GM23338 (cell line): ENCODE results near the gene PSORS1C2. TPM values are rescaled to one million over a fixed set of nuclear protein-coding genes. Genes with fewer than 3 reads are reported as not detected.

Experiments used
- ATAC-seq: fragments of 200-7000 bp; cut with Tn5 transposase; 3 replicates; pipeline ENCODE4 v1.9.1; 2020
- DNase-seq: peaks from one replicate; pipeline ENCODE4 v3.0.0-alpha.2; 2015; ENCODE audit warnings: low spot score
- H2AFZ ChIP-seq: fragments of 200-600 bp; sonication (generic); 2 replicates; pipeline ENCODE4 v1.8.0; 2016; ENCODE audit warnings: antibody characterized with exemption, mild to moderate bottlenecking, moderate library complexity
- H3F3A ChIP-seq: fragments of 200-600 bp; sonication (generic); replicated peaks from 2 replicates; pipeline ENCODE4 v1.8.0; 2017; ENCODE audit warnings: antibody characterized with exemption, mixed run types, low read depth
- H3K27ac ChIP-seq: fragments of 200-600 bp; sonication (generic); 2 replicates; pipeline ENCODE4 v1.6.1; 2016; ENCODE audit warnings: low read depth
- H3K27me3 ChIP-seq: fragments of 200-600 bp; sonication (generic); 2 replicates; pipeline ENCODE4 v1.8.0; 2016; ENCODE audit warnings: mild to moderate bottlenecking, mixed run types, moderate library complexity; ENCODE audit not compliant: insufficient read depth
- H3K36me3 ChIP-seq: fragments of 200-600 bp; sonication (generic); 2 replicates; pipeline ENCODE4 v1.8.0; 2016; ENCODE audit warnings: mild to moderate bottlenecking; ENCODE audit not compliant: insufficient read depth
- H3K4me1 ChIP-seq: fragments of 200-600 bp; sonication (generic); 2 replicates; pipeline ENCODE4 v1.8.0; 2016; ENCODE audit warnings: mild to moderate bottlenecking, moderate library complexity; ENCODE audit not compliant: insufficient read depth
- H3K4me2 ChIP-seq: fragments of 200-600 bp; sonication (generic); 2 replicates; pipeline ENCODE4 v1.7.1; 2017; ENCODE audit warnings: mixed run types
- H3K4me3 ChIP-seq: fragments of 200-600 bp; sonication (generic); 2 replicates; pipeline ENCODE4 v1.6.1; 2016; ENCODE audit warnings: mixed run types
- H3K79me2 ChIP-seq: fragments of 200-600 bp; sonication (generic); replicated peaks from 2 replicates; pipeline ENCODE4 v1.8.0; 2017; ENCODE audit warnings: mild to moderate bottlenecking; ENCODE audit not compliant: insufficient read depth
- H3K9me2 ChIP-seq: fragments of 200-600 bp; sonication (generic); 2 replicates; pipeline ENCODE4 v1.8.0; 2017; ENCODE audit not compliant: insufficient read depth
- H4K20me1 ChIP-seq: fragments of 200-600 bp; sonication (generic); replicated peaks from 2 replicates; pipeline ENCODE4 v1.8.0; 2017; ENCODE audit warnings: mild to moderate bottlenecking; ENCODE audit not compliant: insufficient read depth
- H3K27ac Mint-ChIP-seq: 2 replicates; pipeline ENCODE4 v1.8.0; 2020; ENCODE audit warnings: inconsistent platforms, mild to moderate bottlenecking, moderate library complexity, mixed read lengths
- H3K27me3 Mint-ChIP-seq: 3 replicates; pipeline ENCODE4 v1.8.0; 2022; ENCODE audit warnings: low read depth, mild to moderate bottlenecking, moderate library complexity, mixed read lengths, inconsistent platforms; ENCODE audit not compliant: insufficient read depth, poor library complexity
- H3K36me3 Mint-ChIP-seq: 3 replicates; pipeline ENCODE4 v1.8.0; 2021; ENCODE audit warnings: low read depth, mild to moderate bottlenecking, inconsistent platforms, moderate library complexity, mixed read lengths
- H3K4me1 Mint-ChIP-seq: 3 replicates; pipeline ENCODE4 v1.8.0; 2020; ENCODE audit warnings: mild to moderate bottlenecking, inconsistent platforms, mixed read lengths
- H3K4me3 Mint-ChIP-seq: 3 replicates; pipeline ENCODE4 v1.8.0; 2021; ENCODE audit warnings: moderate library complexity, mild to moderate bottlenecking, inconsistent platforms, mixed read lengths
- H3K9me3 Mint-ChIP-seq: 3 replicates; pipeline ENCODE4 v1.8.0; 2020; ENCODE audit warnings: moderate library complexity, mild to moderate bottlenecking, inconsistent platforms, mixed read lengths
- CREB1 ChIP-seq: fragments of 250-450 bp; sonication (Bioruptor Pico); IDR thresholded peaks from 2 replicates; pipeline ENCODE4 v1.5.0; 2020; ENCODE audit warnings: low read depth, mild to moderate bottlenecking, moderate library complexity
- CTCF ChIP-seq, 2 experiments: fragments of 200-600 bp in 1 of 2; sonication (generic) in 1 of 2; conservative IDR thresholded peaks; 2 replicates each; pipeline versions ENCODE4 v1.5.1 to v1.6.1; 2016 to 2017; ENCODE audit warnings: antibody characterized with exemption in 2 of 2, low read depth in 2 of 2, mild to moderate bottlenecking in 2 of 2, moderate library complexity in 1 of 2
- ETS1 ChIP-seq: IDR thresholded peaks from 2 replicates; pipeline ENCODE4 v1.6.1; 2016; ENCODE audit warnings: antibody characterized with exemption
- EZH2 ChIP-seq: fragments of 200-600 bp; sonication (generic); IDR thresholded peaks from one replicate; pipeline ENCODE4 v1.8.0; 2017; ENCODE audit warnings: antibody characterized with exemption, mild to moderate bottlenecking, low read depth; ENCODE audit not compliant: unreplicated experiment
- EZH2phosphoT487 ChIP-seq: fragments of 200-600 bp; sonication (generic); IDR thresholded peaks from one replicate; pipeline ENCODE4 v1.8.1; 2018; ENCODE audit warnings: antibody characterized with exemption; ENCODE audit not compliant: unreplicated experiment
- JUNB ChIP-seq: IDR thresholded peaks from one replicate; pipeline ENCODE4 v1.6.1; 2016; ENCODE audit warnings: antibody characterized with exemption; ENCODE audit not compliant: unreplicated experiment
- NANOG ChIP-seq: IDR thresholded peaks from 2 replicates; pipeline ENCODE4 v1.6.1; 2016; ENCODE audit warnings: antibody characterized with exemption, borderline replicate concordance
- POLR2AphosphoS5 ChIP-seq: IDR thresholded peaks from 2 replicates; pipeline ENCODE4 v1.6.1; 2016; ENCODE audit warnings: antibody characterized with exemption, low read depth
- REST ChIP-seq: IDR thresholded peaks from one replicate; pipeline ENCODE4 v1.6.1; 2018; ENCODE audit warnings: antibody characterized with exemption; ENCODE audit not compliant: unreplicated experiment
- STAT1 ChIP-seq: IDR thresholded peaks from one replicate; pipeline ENCODE4 v1.6.1; 2016; ENCODE audit warnings: antibody characterized with exemption; ENCODE audit not compliant: unreplicated experiment
- ZNF114 ChIP-seq: fragments of 250-450 bp; sonication (Bioruptor Pico); IDR thresholded peaks from 2 replicates; pipeline ENCODE4 v1.5.0; 2020; ENCODE audit warnings: mild to moderate bottlenecking, moderate library complexity
- ZNF331 ChIP-seq: fragments of 250-450 bp; sonication (Bioruptor Pico); IDR thresholded peaks from 2 replicates; pipeline ENCODE4 v1.5.0; 2020; ENCODE audit warnings: low read depth, mild to moderate bottlenecking, moderate library complexity
- polyA plus RNA-seq: library from polyadenylated mRNA; unstranded; fragments of >200 nt; fragmentation: Nextera tagmentation; extraction: Ambion mirVana; gene quantifications from 2 replicates; pipeline ENCODE4 v1.2.1, GENCODE V29; 2016
- total RNA-seq: library from RNA; depleted of rRNA; stranded (reverse); fragments of >200 nt; shearing (Covaris generic); gene quantifications from 2 replicates; pipeline ENCODE4 v1.2.3, GENCODE V29; 2014
- TF ChIP-seq, protein P1 (sequence below): fragments of 250-450 bp; sonication (Bioruptor Pico); IDR thresholded peaks from 2 replicates; pipeline ENCODE4 v1.5.0; 2020; ENCODE audit warnings: mild to moderate bottlenecking, moderate library complexity

Gene PSORS1C2
- total and polyA plus RNA-seq, 2 experiments from 2014 or later: 0.47 TPM; not detected in 1

DNA sequence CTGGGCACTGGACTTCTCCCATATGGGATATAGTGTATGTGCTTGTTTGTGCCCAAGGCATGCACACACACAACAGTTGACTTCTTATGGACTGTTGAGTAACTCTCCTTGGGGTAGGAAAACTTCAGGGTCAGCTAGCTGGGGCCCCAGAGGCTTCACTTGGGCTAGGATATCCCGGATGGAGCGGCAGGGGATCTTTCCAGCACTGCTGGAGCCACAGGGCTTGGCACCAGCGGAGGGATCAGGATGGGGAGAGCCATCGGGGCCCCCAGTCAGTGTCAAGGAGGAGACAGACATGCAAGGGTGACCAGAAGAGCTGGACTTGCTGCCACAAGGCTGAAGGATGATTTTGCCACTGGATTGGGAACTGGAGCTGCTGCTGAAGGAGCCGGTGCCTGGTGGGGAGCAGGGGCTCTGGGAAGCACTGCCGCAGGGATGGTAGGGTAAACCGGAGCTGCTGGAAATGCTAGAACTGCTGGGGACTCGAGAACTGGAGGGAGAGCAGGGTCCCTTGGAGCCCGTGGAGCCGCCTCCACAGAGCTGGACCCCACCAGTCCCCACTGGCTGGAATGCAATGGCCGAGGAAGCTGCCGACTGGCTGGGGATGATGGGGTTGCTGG, 22.8 kb downstream of the PSORS1C2 start:
- Mint-ChIP-seq H3K27ac (no peak overlapping the region), H3K9me3 (no peaks in the 10 kb centered on the region; the same call in 2 of the 3 replicates), H3K36me3 (no peaks in the 10 kb centered on the region; the same call in 2 of the 3 replicates), H3K4me3 (no peak overlapping the region), H3K27me3 (peaks cover 13% of the 10 kb centered on the region), H3K4me1 (peaks cover 23% of the 10 kb centered on the region)
- Histone ChIP-seq H2AFZ (no peak overlapping the region), H3K9me2 (peaks cover 7% of the 10 kb centered on the region; the same call in 1 of the 2 replicates), H3K27ac (no peak overlapping the region), H4K20me1 (no peaks in the 10 kb centered on the region), H3K36me3 (no peaks in the 10 kb centered on the region), H3K27me3 (no peaks in the 10 kb centered on the region), H3K4me1 (peaks cover 7% of the 10 kb centered on the region), H3K4me3 (no peak overlapping the region), H3K79me2 (no peaks in the 10 kb centered on the region), H3K4me2 (no peak overlapping the region), H3F3A (no peaks in the 10 kb centered on the region)
- ATAC-seq (no peak), DNase-seq (no peak)
- TF ChIP-seq CREB1 (CRISPR knock-in tag): no peak
- TF ChIP-seq, protein P1, sequence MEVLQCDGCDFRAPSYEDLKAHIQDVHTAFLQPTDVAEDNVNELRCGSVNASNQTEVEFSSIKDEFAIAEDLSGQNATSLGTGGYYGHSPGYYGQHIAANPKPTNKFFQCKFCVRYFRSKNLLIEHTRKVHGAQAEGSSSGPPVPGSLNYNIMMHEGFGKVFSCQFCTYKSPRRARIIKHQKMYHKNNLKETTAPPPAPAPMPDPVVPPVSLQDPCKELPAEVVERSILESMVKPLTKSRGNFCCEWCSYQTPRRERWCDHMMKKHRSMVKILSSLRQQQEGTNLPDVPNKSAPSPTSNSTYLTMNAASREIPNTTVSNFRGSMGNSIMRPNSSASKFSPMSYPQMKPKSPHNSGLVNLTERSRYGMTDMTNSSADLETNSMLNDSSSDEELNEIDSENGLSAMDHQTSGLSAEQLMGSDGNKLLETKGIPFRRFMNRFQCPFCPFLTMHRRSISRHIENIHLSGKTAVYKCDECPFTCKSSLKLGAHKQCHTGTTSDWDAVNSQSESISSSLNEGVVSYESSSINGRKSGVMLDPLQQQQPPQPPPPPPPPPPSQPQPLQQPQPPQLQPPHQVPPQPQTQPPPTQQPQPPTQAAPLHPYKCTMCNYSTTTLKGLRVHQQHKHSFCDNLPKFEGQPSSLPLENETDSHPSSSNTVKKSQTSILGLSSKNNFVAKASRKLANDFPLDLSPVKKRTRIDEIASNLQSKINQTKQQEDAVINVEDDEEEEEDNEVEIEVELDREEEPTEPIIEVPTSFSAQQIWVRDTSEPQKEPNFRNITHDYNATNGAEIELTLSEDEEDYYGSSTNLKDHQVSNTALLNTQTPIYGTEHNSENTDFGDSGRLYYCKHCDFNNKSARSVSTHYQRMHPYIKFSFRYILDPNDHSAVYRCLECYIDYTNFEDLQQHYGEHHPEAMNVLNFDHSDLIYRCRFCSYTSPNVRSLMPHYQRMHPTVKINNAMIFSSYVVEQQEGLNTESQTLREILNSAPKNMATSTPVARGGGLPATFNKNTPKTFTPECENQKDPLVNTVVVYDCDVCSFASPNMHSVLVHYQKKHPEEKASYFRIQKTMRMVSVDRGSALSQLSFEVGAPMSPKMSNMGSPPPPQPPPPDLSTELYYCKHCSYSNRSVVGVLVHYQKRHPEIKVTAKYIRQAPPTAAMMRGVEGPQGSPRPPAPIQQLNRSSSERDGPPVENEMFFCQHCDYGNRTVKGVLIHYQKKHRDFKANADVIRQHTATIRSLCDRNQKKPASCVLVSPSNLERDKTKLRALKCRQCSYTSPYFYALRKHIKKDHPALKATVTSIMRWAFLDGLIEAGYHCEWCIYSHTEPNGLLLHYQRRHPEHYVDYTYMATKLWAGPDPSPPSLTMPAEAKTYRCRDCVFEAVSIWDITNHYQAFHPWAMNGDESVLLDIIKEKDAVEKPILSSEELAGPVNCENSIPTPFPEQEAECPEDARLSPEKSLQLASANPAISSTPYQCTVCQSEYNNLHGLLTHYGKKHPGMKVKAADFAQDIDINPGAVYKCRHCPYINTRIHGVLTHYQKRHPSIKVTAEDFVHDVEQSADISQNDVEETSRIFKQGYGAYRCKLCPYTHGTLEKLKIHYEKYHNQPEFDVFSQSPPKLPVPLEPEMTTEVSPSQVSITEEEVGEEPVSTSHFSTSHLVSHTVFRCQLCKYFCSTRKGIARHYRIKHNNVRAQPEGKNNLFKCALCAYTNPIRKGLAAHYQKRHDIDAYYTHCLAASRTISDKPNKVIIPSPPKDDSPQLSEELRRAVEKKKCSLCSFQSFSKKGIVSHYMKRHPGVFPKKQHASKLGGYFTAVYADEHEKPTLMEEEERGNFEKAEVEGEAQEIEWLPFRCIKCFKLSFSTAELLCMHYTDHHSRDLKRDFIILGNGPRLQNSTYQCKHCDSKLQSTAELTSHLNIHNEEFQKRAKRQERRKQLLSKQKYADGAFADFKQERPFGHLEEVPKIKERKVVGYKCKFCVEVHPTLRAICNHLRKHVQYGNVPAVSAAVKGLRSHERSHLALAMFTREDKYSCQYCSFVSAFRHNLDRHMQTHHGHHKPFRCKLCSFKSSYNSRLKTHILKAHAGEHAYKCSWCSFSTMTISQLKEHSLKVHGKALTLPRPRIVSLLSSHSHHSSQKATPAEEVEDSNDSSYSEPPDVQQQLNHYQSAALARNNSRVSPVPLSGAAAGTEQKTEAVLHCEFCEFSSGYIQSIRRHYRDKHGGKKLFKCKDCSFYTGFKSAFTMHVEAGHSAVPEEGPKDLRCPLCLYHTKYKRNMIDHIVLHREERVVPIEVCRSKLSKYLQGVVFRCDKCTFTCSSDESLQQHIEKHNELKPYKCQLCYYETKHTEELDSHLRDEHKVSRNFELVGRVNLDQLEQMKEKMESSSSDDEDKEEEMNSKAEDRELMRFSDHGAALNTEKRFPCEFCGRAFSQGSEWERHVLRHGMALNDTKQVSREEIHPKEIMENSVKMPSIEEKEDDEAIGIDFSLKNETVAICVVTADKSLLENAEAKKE (CRISPR knock-in tag): no peak
- TF ChIP-seq EZH2phosphoT487: no peak
- no peak for TF ChIP-seq CTCF (conservative IDR thresholded peaks at IDR 0.05; ENCODE audit: low read depth in 2 of 2)
- no peak for TF ChIP-seq ZNF114 (CRISPR knock-in tag)
- no peak for TF ChIP-seq REST
- no peak for TF ChIP-seq ETS1
- no peak for TF ChIP-seq NANOG
- TF ChIP-seq JUNB: no peak
- TF ChIP-seq EZH2: no peak
- no peak for TF ChIP-seq STAT1
- no peak for TF ChIP-seq POLR2AphosphoS5
- TF ChIP-seq ZNF331 (CRISPR knock-in tag): no peak
